GM10266 (cell line): ENCODE results near the gene HIGD1C.

Experiments used
- DNase-seq: peaks from one replicate; pipeline ENCODE4 v3.0.0; 2012; ENCODE audit errors: extremely low spot score
- CTCF ChIP-seq: IDR thresholded peaks from 2 replicates; pipeline ENCODE4 v1.5.1; 2012; ENCODE audit warnings: mild to moderate bottlenecking, low read depth; ENCODE audit not compliant: control insufficient read depth, insufficient read depth; ENCODE audit errors: missing control alignments

The HIGD1C gene

GRCh38 chr12:50999093-50999492, 46.7 kb downstream of the HIGD1C start:
- no peak for DNase-seq
- TF ChIP-seq CTCF: no peak

- TF ChIP-seq CTCF: no peak
- no peak for DNase-seq
These were observed 47.9 kb downstream of the HIGD1C start for GRCh38 chr12:51000245-51000644.

- TF ChIP-seq CTCF: no peak
- DNase-seq: no peak
These were observed 49.5 kb downstream of the HIGD1C start for GRCh38 chr12:51001799-51002198.

- DNase-seq: no peak
- no peak for TF ChIP-seq CTCF
These were observed 52.2 kb downstream of the HIGD1C start for GRCh38 chr12:51004504-51004903.

- no peak for TF ChIP-seq CTCF
- DNase-seq: no peak
These were observed 52.7 kb downstream of the HIGD1C start for GRCh38 chr12:51005030-51005429.

- TF ChIP-seq CTCF: no peak
- no peak for DNase-seq
These were observed 53.3 kb downstream of the HIGD1C start for GRCh38 chr12:51005671-51006070.

GRCh38 chr12:51008329-51009055, 56.1 kb downstream of the HIGD1C start:
- no peak for DNase-seq
- TF ChIP-seq CTCF: no peak
